Body of pancreas (tissue), 4 donors: Measurements from ENCODE around the gene UNC5A. TPM values are rescaled to one million over a fixed set of nuclear protein-coding genes. Genes with fewer than 3 reads are reported as not detected.

ENCODE experiments used
- ATAC-seq: fragments of 150-250 bp; one replicate; pipeline ENCODE4 v1.9.1; 2016
- DNase-seq, 4 donors: peaks; one replicate each; pipeline ENCODE4 v3.0.0-alpha.2; 2019
- H3K27ac ChIP-seq, 4 donors: fragments of 200-600 bp; sonication (generic); 1 replicate in 3 of 4; 2 replicates in 1 of 4; pipeline versions ENCODE4 v1.5.1 to v1.6.1; 2016 to 2019; ENCODE audit warnings: mild to moderate bottlenecking in 1 of 4, mixed read lengths in 1 of 4, moderate library complexity in 1 of 4
- H3K27me3 ChIP-seq, 2 donors: fragments of 200-600 bp; sonication (generic); one replicate each; pipeline ENCODE4 v1.6.0; 2016; ENCODE audit warnings: mild to moderate bottlenecking in 1 of 2
- H3K36me3 ChIP-seq, 2 donors: fragments of 200-600 bp; sonication (generic); replicated peaks in 1 of 2; 2 replicates each; pipeline ENCODE4 v1.5.1; 2016; ENCODE audit warnings: low read depth in 2 of 2; ENCODE audit not compliant: insufficient read depth in 1 of 2
- H3K4me1 ChIP-seq: fragments of 200-600 bp; sonication (generic); one replicate; pipeline ENCODE4 v1.6.0; 2016
- H3K4me3 ChIP-seq, 2 donors: fragments of 200-600 bp; sonication (generic); 1 replicate in 1 of 2; 2 replicates in 1 of 2; pipeline ENCODE4 v1.5.1; 2016 to 2019
- H3K9me3 ChIP-seq, 3 donors: fragments of 200-600 bp; sonication (generic); 1 replicate in 2 of 3; 2 replicates in 1 of 3; pipeline ENCODE4 v1.5.1; 2016
- CTCF ChIP-seq, 7 experiments: fragments of 450-650 bp in 4 of 7; fragments of 200-600 bp in 3 of 7; sonication (generic) in 3 of 7; IDR thresholded peaks; one replicate each; pipeline ENCODE4 v1.5.1; 2016 to 2019; ENCODE audit warnings: antibody characterized with exemption in 7 of 7
- POLR2A ChIP-seq, 3 donors: fragments of 450-650 bp; IDR thresholded peaks; one replicate each; pipeline ENCODE4 v1.6.1; 2016; ENCODE audit warnings: antibody characterized with exemption in 3 of 3, mild to moderate bottlenecking in 2 of 3
- WGBS, 2 donors: methylation state at CpG; one replicate each; pipeline ENCODE4 v1.1.5; 2017; 5-methylcytosine and 5-hydroxymethylcytosine counted together
- intact Hi-C: fragments of 100-400 bp; cut with DNase I; formaldehyde crosslinking; loops from one replicate; pipeline ENCODE4 v1.15.1; 2023
- total RNA-seq, 2 donors: library from RNA; depleted of rRNA; stranded (reverse); fragments of >200 nt; gene quantifications; one replicate each; pipeline ENCODE4 v1.1.0, GENCODE V29; 2016

UNC5A gene
- total RNA-seq, 2 donors from 2014 or later: 0.52 to 0.66 TPM

DNA sequence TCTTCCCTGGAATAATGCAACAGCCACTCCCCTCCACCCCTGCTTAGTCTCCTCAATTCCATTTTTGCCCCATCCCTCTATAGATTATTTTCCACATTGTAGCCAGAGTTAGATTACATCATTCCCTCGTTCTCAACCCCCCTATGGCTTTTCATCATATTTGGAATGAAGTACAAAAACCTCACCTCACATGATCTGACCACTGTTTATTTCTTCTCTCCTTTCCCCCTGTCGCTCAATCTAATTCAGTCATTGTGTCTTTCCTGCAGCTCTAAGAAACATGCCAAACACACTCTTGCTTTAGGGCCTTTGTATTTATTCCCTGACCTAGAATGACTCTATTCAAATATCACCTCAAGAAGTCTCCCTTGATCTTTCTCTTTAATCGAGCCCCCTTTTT lies 111.4 kb downstream of the UNC5A start:
- ATAC-seq (no peak), DNase-seq (no peak)
- no peak for TF ChIP-seq POLR2A (IDR thresholded peaks at IDR 0.05)
- TF ChIP-seq CTCF (IDR thresholded peaks at IDR 0.05): no peak
- Histone ChIP-seq H3K4me3 (no peak overlapping the region), H3K4me1 (no peaks in the 10 kb centered on the region), H3K27ac (no peak overlapping the region), H3K9me3 (no peaks in the 10 kb centered on the region), H3K36me3 (no peaks in the 10 kb centered on the region), H3K27me3 (no peaks in the 10 kb centered on the region)
- intact Hi-C loops: no loop called here
- WGBS, 2 donors: 80 to 82% methylated on average over 3 of the region's 3 CpGs

DNA sequence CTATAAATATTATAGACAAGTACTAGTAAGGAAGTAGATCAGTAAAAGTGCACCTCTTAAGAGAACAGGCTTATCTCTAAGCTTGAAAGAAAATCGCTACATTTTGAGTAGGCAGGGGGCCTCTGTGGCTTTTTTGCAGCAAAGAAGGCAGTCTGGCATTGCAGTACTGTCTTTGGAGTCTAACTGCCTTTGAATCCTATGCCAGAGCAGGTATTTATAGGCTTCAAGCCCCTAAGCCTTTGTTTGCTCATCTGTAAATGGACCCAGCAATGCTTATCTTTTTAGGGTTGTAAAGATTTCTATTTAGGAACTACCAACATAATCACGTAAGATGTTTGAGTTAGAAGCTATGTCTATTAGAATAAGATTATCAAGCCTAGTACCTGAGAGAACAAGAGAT lies 112.5 kb downstream of the UNC5A start:
- Histone ChIP-seq H3K4me1 (no peaks in the 10 kb centered on the region), H3K27ac (no peak overlapping the region), H3K36me3 (no peaks in the 10 kb centered on the region), H3K27me3 (no peaks in the 10 kb centered on the region), H3K4me3 (no peak overlapping the region), H3K9me3 (no peaks in the 10 kb centered on the region)
- no peak for TF ChIP-seq POLR2A (IDR thresholded peaks at IDR 0.05)
- TF ChIP-seq CTCF (IDR thresholded peaks at IDR 0.05): no peak
- WGBS, 2 donors: 63 to 79% methylated on average over 2 of the region's 2 CpGs
- ATAC-seq (no peak), DNase-seq (no peak)
- intact Hi-C loops: no loop called here

- Histone ChIP-seq H3K27ac (no peak overlapping the region), H3K9me3 (no peaks in the 10 kb centered on the region), H3K4me3 (no peak overlapping the region), H3K36me3 (peaks cover 0 to 5% of the 10 kb centered on the region in 2 donors), H3K27me3 (no peaks in the 10 kb centered on the region), H3K4me1 (no peaks in the 10 kb centered on the region)
- TF ChIP-seq POLR2A (IDR thresholded peaks at IDR 0.05) (no peak), CTCF (IDR thresholded peaks at IDR 0.05) (no peak)
- ATAC-seq (no peak), DNase-seq (no peak)
- intact Hi-C loops: no loop called here
- 89 to 96% methylated on average over 3 of the region's 3 CpGs for WGBS, 2 donors
Observed at GRCh38 chr5:176927562-176927961, 117.2 kb downstream of the UNC5A start.

DNA sequence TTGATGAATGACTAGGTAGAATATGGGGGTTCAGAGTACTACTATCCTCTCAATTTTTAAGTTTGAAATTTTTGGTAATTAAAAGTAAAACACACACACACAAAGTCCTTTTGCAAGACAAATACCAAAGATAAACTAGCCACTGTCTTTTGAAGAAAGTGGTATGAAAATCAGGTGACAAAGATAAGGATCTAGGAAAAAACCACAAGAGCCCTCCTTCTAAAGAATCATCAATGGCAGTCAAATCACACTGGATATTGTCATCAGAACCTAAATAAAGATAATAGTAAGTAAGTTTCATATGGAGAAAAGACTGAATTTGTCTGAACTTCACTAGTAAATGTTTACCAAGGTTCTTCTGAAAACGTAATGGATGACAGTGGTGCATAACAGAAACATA lies 119.3 kb downstream of the UNC5A start:
- Histone ChIP-seq H3K27me3 (no peaks in the 10 kb centered on the region), H3K36me3 (peaks cover 0 to 5% of the 10 kb centered on the region in 2 donors), H3K4me1 (no peaks in the 10 kb centered on the region), H3K4me3 (no peak overlapping the region), H3K27ac (no peak overlapping the region), H3K9me3 (no peaks in the 10 kb centered on the region)
- 94 to 100% methylated on average over 1 of the region's 1 CpG for WGBS, 2 donors
- intact Hi-C loops: no loop called here
- DNase-seq: no peak
- ATAC-seq: no peak
- no peak for TF ChIP-seq POLR2A (IDR thresholded peaks at IDR 0.05)
- no peak for TF ChIP-seq CTCF (IDR thresholded peaks at IDR 0.05)

Other genes starting within 250 kb of the UNC5A start
- 1 to 10 TPM in 1 of 2 donors, under 1 TPM in 1; 0.26 to 1.3 TPM for gene GPRIN1, start 200.4 kb upstream of the UNC5A start, total RNA-seq
- gene SNCB, start 180.0 kb upstream of the UNC5A start, total RNA-seq: not detected
- gene EIF4E1B, start 179.9 kb upstream of the UNC5A start, total RNA-seq: 10 to 100 TPM in 1 of 2 donors, under 1 TPM in 1; 0.26 to 11.5 TPM
- gene TSPAN17, start 163.1 kb upstream of the UNC5A start, total RNA-seq: 10 to 100 TPM; 24.1 to 37.6 TPM
- 1 to 10 TPM; 1.8 to 3.6 TPM for gene HK3, start 88.8 kb downstream of the UNC5A start, total RNA-seq
- 10 to 100 TPM; 19.1 to 27.2 TPM for gene UIMC1, start 196.2 kb downstream of the UNC5A start, total RNA-seq
- gene ZNF346, start 212.1 kb downstream of the UNC5A start, total RNA-seq: 10 to 100 TPM; 13.5 to 14.5 TPM